Measurements from ENCODE around the gene LRMDA. TPM values are rescaled to one million over a fixed set of nuclear protein-coding genes. Genes with fewer than 3 reads are reported as not detected.
A peak's percentile ranks its signal among the peaks of the same experiment; 100 is the strongest.

Gene LRMDA
- total and polyA plus RNA-seq, 10 of the 15 experiments (the other 5 are each of a cell fraction or from before 2014, with no cell fraction given) = 0.07 to 0.54 (median 0.29) TPM; not detected in 4

GRCh38 chr10:75743291-75743778 lies 311.9 kb downstream of the LRMDA start:
- 0 out of 2 replicates have a peak, but pooled peaks have one; percentile 20 for TF ChIP-seq ZNF687 (IDR thresholded peaks at IDR 0.05)
- TF ChIP-seq BACH1 (IDR thresholded peaks at IDR 0.05; ENCODE audit: borderline replicate concordance) = no peak
- Histone ChIP-seq H4K20me1 (ENCODE audit: control insufficient read depth, insufficient read depth) (no peaks in the 10 kb centered on the region), H3K27me3 (replicated peaks in 1 of 2; ENCODE audit: control insufficient read depth in 2 of 2, insufficient read depth in 2 of 2, low read length in 1 of 2) (no peaks in the 10 kb centered on the region; a peak in 1 of 4 replicates), H3K9ac (ENCODE audit: control insufficient read depth, insufficient read depth, low read length) (no peak overlapping the region), H3K4me2 (ENCODE audit: control insufficient read depth, insufficient read depth) (no peak overlapping the region), H3K27ac (ENCODE audit: control insufficient read depth, insufficient read depth) (no peak overlapping the region), H3K9me3 (replicated peaks; ENCODE audit: control insufficient read depth, insufficient read depth, low read length) (no peaks in the 10 kb centered on the region; the same call in 2 of the 3 replicates), H3K79me2 (ENCODE audit: control insufficient read depth, insufficient read depth, low read length) (no peaks in the 10 kb centered on the region), H3K36me3 (ENCODE audit: control insufficient read depth in 2 of 2, insufficient read depth in 2 of 2, low read length in 1 of 2) (no peaks in the 10 kb centered on the region), H2AFZ (ENCODE audit: control insufficient read depth, low read depth, low read length) (no peak overlapping the region), H3K4me3 (no peak overlapping the region), H3K4me1 (ENCODE audit: control insufficient read depth, insufficient read depth, low read length) (no peaks in the 10 kb centered on the region)
- SMC1A ChIA-PET (ENCODE audit: uncharacterized antibody, unreplicated experiment) = interaction anchor here (0.6 to 0.9 kb wide), 2 partner anchors 21 to 30 kb away, joined by 3 read pairs; no protein-coding TSS in a partner anchor
- FAIRE-seq (no peak), ATAC-seq (no peak), DNase-seq (ENCODE audit: low read depth, low spot score) (no peak)
- RAD21 ChIA-PET (ENCODE audit: unreplicated experiment) = interaction anchor here (1.4 kb wide), 1 partner anchor 293 kb away, joined by 3 read pairs; no protein-coding TSS in a partner anchor
- BruUV-seq (replicated peaks) = no TSS peak
- WGBS (ENCODE audit: insufficient coverage, insufficient replicate concordance, low lambda C conversion rate, missing lambda C conversion rate) = 19% methylated on average over 9 of the region's 9 CpGs
- CTCF ChIA-PET = interaction anchor here (1.1 kb wide), 1 partner anchor 21 kb away, joined by 3 read pairs; no protein-coding TSS in a partner anchor
- intact Hi-C loops (cut with micrococcal nuclease; ENCODE audit: unreplicated experiment) = no loop called here
- POLR2A ChIA-PET = interaction anchor here (0.6 kb wide), 1 partner anchor 49 kb away, joined by 4 read pairs; no protein-coding TSS in a partner anchor
- in situ Hi-C loops (cut with MboI) = no loop called here

Data from GM12878 (cell line).